Femur (tissue), 1 donor: ENCODE data around the gene TTC33.
"Not testable (repeated sequence)": the region's sequence is repeated elsewhere in the genome, so short reads cannot be mapped to it uniquely, and the experiment has no call there.

Experiments
- DNase-seq: peaks from one replicate; pipeline ENCODE4 v3.0.0-alpha.2; 2017

Gene TTC33

DNA sequence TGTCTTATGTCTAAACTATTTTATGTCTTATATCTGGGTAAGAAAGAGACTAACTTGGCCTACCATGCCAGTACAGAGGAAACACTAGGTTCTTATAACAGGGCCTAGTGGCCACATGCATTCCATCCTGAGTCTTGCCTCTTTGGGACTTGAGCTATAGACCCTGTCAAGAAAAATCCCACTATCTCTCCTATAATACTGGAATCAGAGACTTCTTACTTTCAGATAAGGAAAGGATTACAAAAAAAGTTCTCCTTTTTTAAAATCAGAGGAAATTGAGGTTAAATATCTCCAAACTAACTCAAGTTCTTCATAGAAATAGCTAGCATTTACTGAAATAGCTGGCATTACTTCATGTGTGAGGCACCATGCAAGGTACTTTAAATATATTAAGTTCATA is 41.8 kb downstream of the TTC33 start:
- no peak for DNase-seq

- DNase-seq = not testable (repeated sequence)
These were observed 45.2 kb downstream of the TTC33 start for GRCh38 chr5:40710575-40710974.

- DNase-seq = not testable (repeated sequence)
These were observed 50.3 kb downstream of the TTC33 start for GRCh38 chr5:40705484-40705883.

DNA sequence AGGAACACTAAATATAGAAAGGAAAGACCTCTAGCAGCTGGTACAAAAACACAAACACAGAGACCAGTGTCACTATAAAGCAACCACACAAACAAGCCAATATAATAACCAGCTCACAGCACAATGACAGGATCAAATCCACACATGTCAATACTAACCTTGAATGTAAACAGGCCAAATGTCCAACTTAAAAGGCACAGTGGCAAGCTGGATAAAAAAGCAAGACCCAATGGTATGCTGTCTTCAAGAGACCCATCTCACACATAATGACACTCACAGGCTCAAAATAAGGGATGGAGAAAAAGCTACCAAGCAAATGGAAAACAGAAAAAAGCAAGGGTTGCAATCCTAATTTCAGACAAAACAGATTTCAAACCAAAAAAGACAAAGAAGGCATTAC is 53.7 kb downstream of the TTC33 start:
- DNase-seq = not testable (repeated sequence)

DNA sequence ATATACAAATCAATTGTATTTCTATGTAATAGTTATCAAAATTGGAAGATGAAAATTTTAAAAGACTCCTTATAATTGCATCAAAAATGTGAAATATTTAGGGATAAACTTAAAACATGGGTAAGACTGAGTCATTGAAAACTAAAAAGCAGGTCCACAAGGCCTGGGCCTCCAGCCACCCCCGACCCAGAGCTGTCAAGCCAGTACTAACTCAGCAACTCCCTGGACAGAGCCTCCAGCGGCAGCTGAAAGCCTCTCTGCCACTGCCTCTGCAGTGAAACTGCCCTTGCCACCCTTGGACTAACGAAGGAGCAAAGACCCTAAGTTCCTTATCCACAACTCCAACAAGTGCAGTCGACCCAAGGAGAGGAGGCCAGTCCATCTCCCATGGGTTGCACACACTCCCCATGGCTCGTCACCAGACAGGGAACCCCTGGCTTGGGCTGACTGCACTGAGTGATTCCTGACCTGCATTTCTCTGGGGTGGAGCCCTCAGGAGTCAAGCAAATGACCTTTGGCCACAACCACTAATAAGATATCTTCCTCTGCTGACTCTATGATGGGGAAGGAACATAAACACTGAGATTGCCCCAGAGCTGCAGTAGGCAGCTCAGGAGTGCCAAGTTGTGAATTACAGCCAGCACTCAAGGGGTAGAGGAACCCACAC is 55.5 kb downstream of the TTC33 start:
- DNase-seq = no peak

DNA sequence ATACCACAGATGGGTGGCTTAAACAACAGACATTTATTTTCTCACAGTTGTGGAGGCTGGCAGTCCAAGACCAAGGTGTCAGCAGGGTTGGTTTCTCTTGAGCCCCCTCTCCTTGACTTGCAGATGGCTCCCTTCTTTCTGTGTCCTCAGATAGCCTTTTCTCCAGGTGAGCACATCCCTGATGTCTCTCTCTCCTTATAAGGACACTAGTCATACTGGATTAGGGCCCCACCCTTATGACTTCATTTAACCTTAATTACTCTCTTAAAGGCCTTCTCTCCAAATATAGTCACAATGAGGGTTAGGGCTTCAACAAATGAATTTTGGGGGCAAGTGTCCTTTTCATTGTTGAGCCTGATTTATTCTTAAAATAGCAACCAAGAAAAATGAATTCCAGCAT is 61.3 kb downstream of the TTC33 start:
- DNase-seq = no peak

DNA sequence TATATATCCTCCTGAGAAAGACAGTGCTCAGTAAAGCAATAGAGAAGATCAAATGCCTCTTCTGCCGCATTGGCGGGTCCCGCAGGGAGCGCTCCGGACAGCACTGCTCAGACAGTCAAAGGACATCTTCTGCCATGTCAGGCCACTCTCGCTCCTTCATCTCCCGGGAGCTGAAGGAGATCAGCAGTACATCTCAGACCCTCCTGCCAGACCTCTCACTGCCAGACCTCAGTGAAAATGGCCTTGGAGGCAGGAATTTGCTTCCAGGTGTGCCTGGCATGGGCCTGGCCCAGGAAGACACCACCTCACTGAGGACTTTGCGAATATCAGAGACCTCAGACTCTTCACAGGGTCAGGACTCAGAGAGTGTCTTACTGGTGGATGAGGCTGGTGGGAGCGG is 63.9 kb downstream of the TTC33 start:
- DNase-seq = no peak

DNA sequence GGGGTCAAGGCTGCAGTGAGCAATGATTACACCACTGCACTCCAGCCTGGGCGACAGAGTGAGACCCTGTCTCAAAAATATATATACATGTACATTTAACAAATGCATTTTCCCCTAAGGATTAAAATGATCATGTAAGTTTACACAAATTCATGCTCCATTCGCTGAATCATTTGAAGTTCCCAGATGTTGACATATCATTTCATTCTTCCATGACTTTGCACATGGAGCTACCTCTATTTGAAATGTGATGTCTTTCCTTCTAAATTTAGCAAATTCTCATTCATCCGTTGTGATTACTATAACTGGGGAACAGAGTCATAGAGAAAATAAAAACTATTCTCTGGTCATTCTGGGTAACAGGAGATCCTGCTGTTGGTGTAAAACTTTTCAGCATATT is 65.5 kb downstream of the TTC33 start:
- no peak for DNase-seq

GRCh38 chr5:40689438-40689837 is 66.3 kb downstream of the TTC33 start:
- DNase-seq = peak; percentile 35

GRCh38 chr5:40688996-40689395 is 66.8 kb downstream of the TTC33 start:
- DNase-seq = no peak

- peak; percentile 92 for DNase-seq
These were observed 67.5 kb downstream of the TTC33 start for GRCh38 chr5:40688127-40688761.

DNA sequence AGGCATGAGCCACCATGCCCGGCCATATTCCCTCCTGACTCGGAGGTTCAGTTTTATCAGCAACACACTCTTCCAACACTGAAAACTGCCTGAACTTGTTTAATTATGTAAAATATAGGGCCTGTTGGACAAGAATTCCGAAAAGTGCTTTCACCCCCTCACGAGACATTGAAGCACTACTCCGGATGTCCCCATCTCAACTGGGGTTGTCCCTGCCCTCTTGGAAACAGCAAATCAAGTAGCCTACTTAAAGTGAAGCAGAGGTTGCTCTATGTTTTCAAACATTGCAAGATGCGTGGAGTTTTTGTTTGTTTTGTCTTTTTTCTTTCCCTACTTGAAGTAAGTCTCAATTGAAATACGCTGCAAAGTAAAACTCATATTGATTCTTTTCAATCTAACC is 68.4 kb downstream of the TTC33 start:
- no peak for DNase-seq

DNA sequence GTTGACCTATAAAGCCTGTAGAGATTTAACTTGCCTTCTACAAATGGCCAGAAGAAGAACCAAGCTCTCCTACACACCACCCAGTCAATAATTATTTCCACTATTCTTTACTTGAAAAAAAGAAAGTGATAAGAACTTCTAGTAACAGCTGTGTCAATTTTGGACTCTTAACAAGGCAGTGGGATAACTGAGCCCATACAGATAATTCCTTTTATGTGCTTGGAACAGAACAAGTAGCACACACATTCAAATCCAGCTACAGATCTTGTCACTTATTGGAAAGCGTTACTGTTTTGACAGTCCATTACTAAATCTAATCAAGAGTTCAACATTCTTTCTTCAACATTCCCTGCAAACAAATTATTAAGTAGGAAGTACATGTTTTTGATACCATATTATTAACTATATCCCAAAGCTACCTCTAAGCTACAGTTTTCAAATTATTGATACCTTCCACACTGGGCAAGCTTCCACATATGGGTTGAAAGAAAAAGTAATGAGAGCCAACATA is 69.7 kb downstream of the TTC33 start:
- DNase-seq = no peak

GRCh38 chr5:40685193-40685592 is 70.6 kb downstream of the TTC33 start:
- DNase-seq = no peak

DNA sequence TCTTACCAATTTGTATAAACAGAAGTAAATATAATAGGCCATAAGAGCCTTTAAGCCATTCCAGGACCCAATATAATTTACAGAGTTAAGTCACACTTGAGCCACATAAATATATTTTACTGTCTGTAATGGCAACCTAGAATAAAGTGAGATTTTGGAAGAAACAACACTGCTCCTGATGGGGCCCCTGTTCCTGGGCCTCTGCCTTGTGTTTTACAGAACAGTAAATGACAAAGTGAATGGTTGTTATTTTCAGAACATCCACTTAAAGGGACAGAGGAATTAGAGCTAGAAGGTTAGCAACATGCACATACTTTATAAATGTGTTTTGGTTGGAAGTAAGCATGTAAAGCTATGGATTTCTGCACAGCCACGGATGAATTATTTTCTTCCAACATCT is 72.5 kb downstream of the TTC33 start:
- no peak for DNase-seq

DNA sequence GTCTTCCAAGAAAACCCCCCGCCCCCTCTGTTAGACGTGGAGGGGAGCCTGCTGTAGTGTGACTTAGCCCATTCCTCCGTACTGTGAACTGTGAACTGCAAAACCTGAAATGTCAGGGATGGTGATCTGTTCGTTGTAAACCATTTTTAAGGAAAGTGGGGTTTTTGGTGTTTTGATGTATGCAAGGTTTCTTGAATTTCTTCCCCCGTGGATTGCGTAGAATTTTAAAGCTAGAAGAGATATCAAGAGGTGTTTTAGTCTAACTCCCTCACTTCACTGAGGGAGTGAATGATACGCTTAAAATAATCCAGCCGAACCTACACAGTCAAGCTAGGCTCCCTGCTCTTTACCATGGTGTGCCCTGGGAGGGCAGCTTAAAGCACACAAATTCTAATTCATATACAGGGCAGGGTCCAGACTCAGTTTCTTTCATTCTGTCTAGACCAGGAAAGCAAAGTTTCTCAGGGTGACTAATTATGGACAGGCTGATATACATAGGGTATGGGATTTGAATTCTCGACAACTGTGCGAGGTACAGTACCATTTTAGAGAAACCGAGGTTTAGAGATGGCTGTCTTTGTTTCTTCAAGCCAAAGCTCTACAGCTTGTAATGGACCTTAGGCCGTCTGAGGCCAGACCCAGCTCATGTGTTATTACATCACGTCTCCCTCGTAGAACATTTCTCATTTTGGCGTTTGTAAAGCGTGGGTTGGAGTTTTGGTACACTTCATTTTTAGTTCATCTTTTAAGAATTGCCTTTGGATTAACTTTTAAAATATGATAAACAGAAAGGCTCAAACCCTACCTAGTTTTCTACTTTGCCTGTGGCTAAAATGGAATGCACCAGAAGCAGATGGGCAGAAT is 73.4 kb downstream of the TTC33 start:
- no peak for DNase-seq

GRCh38 chr5:40681363-40682153 is 74.2 kb downstream of the TTC33 start:
- DNase-seq = peak; percentile 45

GRCh38 chr5:40680741-40681362 is 74.9 kb downstream of the TTC33 start:
- DNase-seq = peak; percentile 46

GRCh38 chr5:40679913-40680681 is 75.7 kb downstream of the TTC33 start, which contains the start of gene PTGER4:
Gene PTGER4 (plus strand): TSS chr5:40679915. CDS start chr5:40680994, 1,079 bp downstream.
- DNase-seq = no peak

DNA sequence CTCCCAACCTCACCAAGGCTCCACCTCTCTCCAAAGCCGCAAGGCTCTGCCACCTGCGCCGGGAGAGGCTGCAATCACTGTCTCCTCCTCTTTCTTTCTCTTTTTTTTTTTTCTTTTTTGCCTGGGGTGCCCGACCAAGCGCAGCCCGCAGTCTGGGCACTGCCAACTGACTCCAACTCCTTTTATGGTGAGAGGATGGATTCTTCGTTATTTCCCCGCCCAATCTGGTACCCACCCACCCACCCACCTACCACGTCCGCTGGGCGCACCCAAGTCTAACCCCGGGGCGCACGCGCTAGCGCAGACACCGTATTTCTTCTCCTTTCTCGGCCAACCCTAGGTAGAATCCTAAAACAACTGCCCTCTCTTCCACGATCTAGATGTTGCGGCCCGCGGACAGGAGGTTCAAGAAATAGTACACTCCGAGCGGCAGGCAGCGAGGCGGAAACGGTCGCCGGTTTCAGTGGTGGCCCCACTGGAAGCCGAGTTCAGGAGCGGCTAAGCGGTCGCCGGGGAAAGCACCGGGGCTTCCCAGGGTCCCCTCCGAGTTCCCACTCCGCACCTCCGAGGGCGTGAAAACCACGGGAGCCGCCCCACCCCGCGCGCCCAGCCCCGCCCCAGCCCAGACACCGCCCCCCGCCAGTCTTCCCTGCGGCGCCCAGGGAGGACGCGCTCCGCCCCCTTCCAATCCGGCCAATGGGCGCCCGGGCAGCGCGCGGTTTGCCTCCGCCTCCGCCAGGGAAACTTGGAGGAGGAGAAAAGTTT is 76.4 kb downstream of the TTC33 start:
- DNase-seq = peak; percentile 96
